Measurements from ENCODE around the gene CCDC136.

Gene CCDC136

GRCh38 chr7:128804484-128804883 is 12.7 kb downstream of the CCDC136 start:
- Histone ChIP-seq H3K36me3 (ENCODE audit: control insufficient read depth in 2 of 2, insufficient read depth in 2 of 2, low read length in 2 of 2) (no peaks in the 10 kb centered on the region), H3K27ac (ENCODE audit: low read depth in 2 of 2, low read length in 2 of 2) (no peak overlapping the region), H3K4me1 (ENCODE audit: control insufficient read depth in 2 of 2, insufficient read depth in 2 of 2, low read length in 2 of 2) (peaks cover 0 to 3% of the 10 kb centered on the region in 2 donors)

GRCh38 chr7:128805225-128805624 is 13.5 kb downstream of the CCDC136 start:
- H3K9me3 ChIP-seq (ENCODE audit: control insufficient read depth in 2 of 2, low read length in 2 of 2): no peaks in the 10 kb centered on the region
- no peak overlapping the region for H3K9ac ChIP-seq (ENCODE audit: low read depth in 1 of 2, low read length in 2 of 2)
- peaks cover 0 to 3% of the 10 kb centered on the region in 2 donors for H3K4me1 ChIP-seq (ENCODE audit: control insufficient read depth in 2 of 2, insufficient read depth in 2 of 2, low read length in 2 of 2)
- no peak overlapping the region for H3K27ac ChIP-seq (ENCODE audit: low read depth in 2 of 2, low read length in 2 of 2)
- H3K4me3 ChIP-seq (ENCODE audit: low read length in 2 of 2): no peak overlapping the region
- H3K36me3 ChIP-seq (ENCODE audit: control insufficient read depth in 2 of 2, insufficient read depth in 2 of 2, low read length in 2 of 2): no peaks in the 10 kb centered on the region
- H3K27me3 ChIP-seq (ENCODE audit: control insufficient read depth in 2 of 2, insufficient read depth in 2 of 2, low read length in 2 of 2): no peaks in the 10 kb centered on the region

More at GRCh38 chr7:128804484-128804883, 12.7 kb downstream of the CCDC136 start:
- Histone ChIP-seq H3K27me3 (ENCODE audit: control insufficient read depth in 2 of 2, insufficient read depth in 2 of 2, low read length in 2 of 2) (no peaks in the 10 kb centered on the region), H3K4me3 (ENCODE audit: low read length in 2 of 2) (no peak overlapping the region), H3K9ac (ENCODE audit: low read depth in 1 of 2, low read length in 2 of 2) (no peak overlapping the region), H3K9me3 (ENCODE audit: control insufficient read depth in 2 of 2, low read length in 2 of 2) (no peaks in the 10 kb centered on the region)

GRCh38 chr7:128807191-128807590 is 15.4 kb downstream of the CCDC136 start:
- H3K4me3 ChIP-seq (ENCODE audit: low read length in 2 of 2): no peak overlapping the region

GRCh38 chr7:128809363-128809762 is 17.6 kb downstream of the CCDC136 start:
- no peaks in the 10 kb centered on the region for H3K36me3 ChIP-seq (ENCODE audit: control insufficient read depth in 2 of 2, insufficient read depth in 2 of 2, low read length in 2 of 2)
- no peaks in the 10 kb centered on the region for H3K4me1 ChIP-seq (ENCODE audit: control insufficient read depth in 2 of 2, insufficient read depth in 2 of 2, low read length in 2 of 2)
- no peaks in the 10 kb centered on the region for H3K9me3 ChIP-seq (ENCODE audit: control insufficient read depth in 2 of 2, low read length in 2 of 2)
- no peak overlapping the region for H3K27ac ChIP-seq (ENCODE audit: low read depth in 2 of 2, low read length in 2 of 2)
- H3K9ac ChIP-seq (ENCODE audit: low read depth in 1 of 2, low read length in 2 of 2): no peak overlapping the region
- H3K27me3 ChIP-seq (ENCODE audit: control insufficient read depth in 2 of 2, insufficient read depth in 2 of 2, low read length in 2 of 2): no peaks in the 10 kb centered on the region
- no peak overlapping the region for H3K4me3 ChIP-seq (ENCODE audit: low read length in 2 of 2)

More at GRCh38 chr7:128807191-128807590, 15.4 kb downstream of the CCDC136 start:
- no peak overlapping the region for H3K9ac ChIP-seq (ENCODE audit: low read depth in 1 of 2, low read length in 2 of 2)
- no peaks in the 10 kb centered on the region for H3K27me3 ChIP-seq (ENCODE audit: control insufficient read depth in 2 of 2, insufficient read depth in 2 of 2, low read length in 2 of 2)
- H3K4me1 ChIP-seq (ENCODE audit: control insufficient read depth in 2 of 2, insufficient read depth in 2 of 2, low read length in 2 of 2): no peaks in the 10 kb centered on the region
- no peak overlapping the region for H3K27ac ChIP-seq (ENCODE audit: low read depth in 2 of 2, low read length in 2 of 2)
- no peaks in the 10 kb centered on the region for H3K36me3 ChIP-seq (ENCODE audit: control insufficient read depth in 2 of 2, insufficient read depth in 2 of 2, low read length in 2 of 2)
- H3K9me3 ChIP-seq (ENCODE audit: control insufficient read depth in 2 of 2, low read length in 2 of 2): no peaks in the 10 kb centered on the region

- no peak overlapping the region for H3K9ac ChIP-seq (ENCODE audit: low read depth in 1 of 2, low read length in 2 of 2)
- no peaks in the 10 kb centered on the region for H3K36me3 ChIP-seq (ENCODE audit: control insufficient read depth in 2 of 2, insufficient read depth in 2 of 2, low read length in 2 of 2)
- no peaks in the 10 kb centered on the region for H3K27me3 ChIP-seq (ENCODE audit: control insufficient read depth in 2 of 2, insufficient read depth in 2 of 2, low read length in 2 of 2)
- no peak overlapping the region for H3K4me3 ChIP-seq (ENCODE audit: low read length in 2 of 2)
- no peaks in the 10 kb centered on the region for H3K4me1 ChIP-seq (ENCODE audit: control insufficient read depth in 2 of 2, insufficient read depth in 2 of 2, low read length in 2 of 2)
- no peak overlapping the region for H3K27ac ChIP-seq (ENCODE audit: low read depth in 2 of 2, low read length in 2 of 2)
- no peaks in the 10 kb centered on the region for H3K9me3 ChIP-seq (ENCODE audit: control insufficient read depth in 2 of 2, low read length in 2 of 2)
Observed at GRCh38 chr7:128810473-128810872, 18.7 kb downstream of the CCDC136 start.

GRCh38 chr7:128810997-128811396 is 19.2 kb downstream of the CCDC136 start:
- H3K9ac ChIP-seq (ENCODE audit: low read depth in 1 of 2, low read length in 2 of 2): no peak overlapping the region
- no peaks in the 10 kb centered on the region for H3K27me3 ChIP-seq (ENCODE audit: control insufficient read depth in 2 of 2, insufficient read depth in 2 of 2, low read length in 2 of 2)
- H3K36me3 ChIP-seq (ENCODE audit: control insufficient read depth in 2 of 2, insufficient read depth in 2 of 2, low read length in 2 of 2): no peaks in the 10 kb centered on the region
- H3K4me1 ChIP-seq (ENCODE audit: control insufficient read depth in 2 of 2, insufficient read depth in 2 of 2, low read length in 2 of 2): no peaks in the 10 kb centered on the region
- no peak overlapping the region for H3K27ac ChIP-seq (ENCODE audit: low read depth in 2 of 2, low read length in 2 of 2)
- H3K9me3 ChIP-seq (ENCODE audit: control insufficient read depth in 2 of 2, low read length in 2 of 2): no peaks in the 10 kb centered on the region
- H3K4me3 ChIP-seq (ENCODE audit: low read length in 2 of 2): no peak overlapping the region

GRCh38 chr7:128811631-128812430 is 20.1 kb downstream of the CCDC136 start:
- Histone ChIP-seq H3K4me3 (ENCODE audit: low read length in 2 of 2) (no peak overlapping the region), H3K9ac (ENCODE audit: low read depth in 1 of 2, low read length in 2 of 2) (no peak overlapping the region), H3K9me3 (ENCODE audit: control insufficient read depth in 2 of 2, low read length in 2 of 2) (no peaks in the 10 kb centered on the region), H3K27me3 (ENCODE audit: control insufficient read depth in 2 of 2, insufficient read depth in 2 of 2, low read length in 2 of 2) (no peaks in the 10 kb centered on the region), H3K27ac (ENCODE audit: low read depth in 2 of 2, low read length in 2 of 2) (no peak overlapping the region), H3K4me1 (ENCODE audit: control insufficient read depth in 2 of 2, insufficient read depth in 2 of 2, low read length in 2 of 2) (no peaks in the 10 kb centered on the region), H3K36me3 (ENCODE audit: control insufficient read depth in 2 of 2, insufficient read depth in 2 of 2, low read length in 2 of 2) (no peaks in the 10 kb centered on the region)

GRCh38 chr7:128812514-128813168 is 20.9 kb downstream of the CCDC136 start:
- H3K9me3 ChIP-seq (ENCODE audit: control insufficient read depth in 2 of 2, low read length in 2 of 2): no peaks in the 10 kb centered on the region
- no peak overlapping the region for H3K9ac ChIP-seq (ENCODE audit: low read depth in 1 of 2, low read length in 2 of 2)
- H3K4me3 ChIP-seq (ENCODE audit: low read length in 2 of 2): no peak overlapping the region
- no peaks in the 10 kb centered on the region for H3K4me1 ChIP-seq (ENCODE audit: control insufficient read depth in 2 of 2, insufficient read depth in 2 of 2, low read length in 2 of 2)
- no peaks in the 10 kb centered on the region for H3K27me3 ChIP-seq (ENCODE audit: control insufficient read depth in 2 of 2, insufficient read depth in 2 of 2, low read length in 2 of 2)
- no peak overlapping the region for H3K27ac ChIP-seq (ENCODE audit: low read depth in 2 of 2, low read length in 2 of 2)
- no peaks in the 10 kb centered on the region for H3K36me3 ChIP-seq (ENCODE audit: control insufficient read depth in 2 of 2, insufficient read depth in 2 of 2, low read length in 2 of 2)

- Histone ChIP-seq H3K9me3 (ENCODE audit: control insufficient read depth in 2 of 2, low read length in 2 of 2) (no peaks in the 10 kb centered on the region), H3K36me3 (ENCODE audit: control insufficient read depth in 2 of 2, insufficient read depth in 2 of 2, low read length in 2 of 2) (no peaks in the 10 kb centered on the region), H3K9ac (ENCODE audit: low read depth in 1 of 2, low read length in 2 of 2) (no peak overlapping the region), H3K27me3 (ENCODE audit: control insufficient read depth in 2 of 2, insufficient read depth in 2 of 2, low read length in 2 of 2) (no peaks in the 10 kb centered on the region), H3K4me3 (ENCODE audit: low read length in 2 of 2) (no peak overlapping the region), H3K27ac (ENCODE audit: low read depth in 2 of 2, low read length in 2 of 2) (no peak overlapping the region), H3K4me1 (ENCODE audit: control insufficient read depth in 2 of 2, insufficient read depth in 2 of 2, low read length in 2 of 2) (no peaks in the 10 kb centered on the region)
Observed at GRCh38 chr7:128814499-128814898, 22.7 kb downstream of the CCDC136 start.

- H3K27me3 ChIP-seq (ENCODE audit: control insufficient read depth in 2 of 2, insufficient read depth in 2 of 2, low read length in 2 of 2): no peaks in the 10 kb centered on the region
- H3K36me3 ChIP-seq (ENCODE audit: control insufficient read depth in 2 of 2, insufficient read depth in 2 of 2, low read length in 2 of 2): no peaks in the 10 kb centered on the region
- H3K9me3 ChIP-seq (ENCODE audit: control insufficient read depth in 2 of 2, low read length in 2 of 2): no peaks in the 10 kb centered on the region
- no peak overlapping the region for H3K27ac ChIP-seq (ENCODE audit: low read depth in 2 of 2, low read length in 2 of 2)
- no peak overlapping the region for H3K9ac ChIP-seq (ENCODE audit: low read depth in 1 of 2, low read length in 2 of 2)
- no peaks in the 10 kb centered on the region for H3K4me1 ChIP-seq (ENCODE audit: control insufficient read depth in 2 of 2, insufficient read depth in 2 of 2, low read length in 2 of 2)
- H3K4me3 ChIP-seq (ENCODE audit: low read length in 2 of 2): no peak overlapping the region
Observed at GRCh38 chr7:128815289-128815942, 23.6 kb downstream of the CCDC136 start.

Data from mucosa of rectum (tissue), 2 donors.